ENCODE measurements around the gene STXBP4. TPM values are rescaled to one million over a fixed set of nuclear protein-coding genes. Genes with fewer than 3 reads are reported as not detected.

STXBP4 gene
- total RNA-seq, 1 experiment from 2014 or later: 12.0 TPM

DNA sequence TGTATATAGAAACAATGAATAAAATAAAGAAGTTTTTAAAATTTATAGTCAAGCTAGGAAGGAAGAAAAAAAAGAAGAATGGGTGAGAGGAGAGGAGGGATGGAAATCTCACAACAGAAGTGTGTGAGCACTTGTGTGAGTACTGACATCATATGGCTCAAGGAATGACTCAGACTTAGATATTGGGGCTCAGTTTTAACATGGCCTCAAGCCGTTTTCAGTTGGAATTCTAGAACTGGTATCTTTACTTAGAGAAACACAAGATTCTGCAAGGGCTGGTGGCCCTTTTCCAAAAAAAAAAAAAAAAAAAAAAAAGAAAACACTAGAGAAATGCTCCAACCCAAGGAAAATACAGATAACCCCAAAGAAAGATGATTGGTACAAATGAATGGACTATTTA lies 55.1 kb downstream of the STXBP4 start:
- no peak for DNase-seq (ENCODE audit: low spot score)
- ChIA-PET CTCF (no interaction called here), POLR2A (no interaction called here)
- Mint-ChIP-seq H3K36me3 (no peaks in the 10 kb centered on the region), H3K27me3 (ENCODE audit: low read depth) (no peaks in the 10 kb centered on the region), H3K9me3 (0 out of 2 replicates have a peak, but pooled peaks cover 3% of the 10 kb centered on the region), H3K27ac (no peak overlapping the region), H3K4me3 (no peak overlapping the region), H3K4me1 (peaks cover under 1% of the 10 kb centered on the region; the same call in 1 of the 2 replicates)
- no peak for TF ChIP-seq JAZF1 (CRISPR knock-in tag; IDR thresholded peaks at IDR 0.05)
- no peak for ATAC-seq

DNA sequence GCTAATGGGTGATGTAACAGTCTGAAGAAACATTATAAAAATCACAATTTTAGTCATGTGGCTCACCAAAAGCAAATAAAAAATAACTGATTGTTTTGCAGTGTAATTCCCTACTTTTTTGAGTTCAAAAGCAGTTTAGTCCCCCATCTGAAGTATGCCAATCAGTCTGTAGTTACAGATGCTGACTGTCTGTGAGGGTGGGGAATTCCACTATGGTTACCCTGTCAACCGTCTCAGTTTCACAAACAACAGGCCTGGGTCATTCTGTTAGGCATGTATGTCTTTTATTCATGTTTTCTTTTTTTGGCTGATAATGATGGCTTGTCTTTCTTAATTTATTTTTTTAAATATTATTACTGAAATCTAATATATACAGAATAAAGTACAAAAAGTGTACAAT lies 69.3 kb downstream of the STXBP4 start:
- Mint-ChIP-seq H3K27ac (no peak overlapping the region), H3K9me3 (no peaks in the 10 kb centered on the region), H3K4me3 (no peak overlapping the region), H3K36me3 (peaks cover under 1% of the 10 kb centered on the region; the same call in 1 of the 2 replicates), H3K4me1 (no peaks in the 10 kb centered on the region), H3K27me3 (ENCODE audit: low read depth) (no peaks in the 10 kb centered on the region)
- ChIA-PET POLR2A (no interaction called here), CTCF (no interaction called here)
- no peak for ATAC-seq
- TF ChIP-seq TP53 (CRISPR knock-in tag; IDR thresholded peaks at IDR 0.05) (no peak), FOXJ3 (CRISPR knock-in tag; IDR thresholded peaks at IDR 0.05; ENCODE audit: borderline replicate concordance) (no peak), ZNF121 (CRISPR knock-in tag; IDR thresholded peaks at IDR 0.05) (no peak), CREM (CRISPR knock-in tag; IDR thresholded peaks at IDR 0.05) (no peak), ETV6 (CRISPR knock-in tag; IDR thresholded peaks at IDR 0.05) (no peak), ZNF416 (CRISPR knock-in tag; IDR thresholded peaks at IDR 0.05) (no peak), FOXP1 (CRISPR knock-in tag; IDR thresholded peaks at IDR 0.05; ENCODE audit: borderline replicate concordance) (no peak), GRHL2 (CRISPR knock-in tag; IDR thresholded peaks at IDR 0.05; ENCODE audit: insufficient replicate concordance, severe bottlenecking) (no peak), MYBL2 (CRISPR knock-in tag; IDR thresholded peaks at IDR 0.05) (no peak), OVOL2 (CRISPR knock-in tag; IDR thresholded peaks at IDR 0.05; ENCODE audit: borderline replicate concordance) (no peak), MXD4 (CRISPR knock-in tag; IDR thresholded peaks at IDR 0.05; ENCODE audit: borderline replicate concordance) (no peak)
- TF ChIP-seq, protein P1, sequence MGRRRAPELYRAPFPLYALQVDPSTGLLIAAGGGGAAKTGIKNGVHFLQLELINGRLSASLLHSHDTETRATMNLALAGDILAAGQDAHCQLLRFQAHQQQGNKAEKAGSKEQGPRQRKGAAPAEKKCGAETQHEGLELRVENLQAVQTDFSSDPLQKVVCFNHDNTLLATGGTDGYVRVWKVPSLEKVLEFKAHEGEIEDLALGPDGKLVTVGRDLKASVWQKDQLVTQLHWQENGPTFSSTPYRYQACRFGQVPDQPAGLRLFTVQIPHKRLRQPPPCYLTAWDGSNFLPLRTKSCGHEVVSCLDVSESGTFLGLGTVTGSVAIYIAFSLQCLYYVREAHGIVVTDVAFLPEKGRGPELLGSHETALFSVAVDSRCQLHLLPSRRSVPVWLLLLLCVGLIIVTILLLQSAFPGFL (CRISPR knock-in tag; IDR thresholded peaks at IDR 0.05; ENCODE audit: borderline replicate concordance): no peak
- TF ChIP-seq, protein P2, sequence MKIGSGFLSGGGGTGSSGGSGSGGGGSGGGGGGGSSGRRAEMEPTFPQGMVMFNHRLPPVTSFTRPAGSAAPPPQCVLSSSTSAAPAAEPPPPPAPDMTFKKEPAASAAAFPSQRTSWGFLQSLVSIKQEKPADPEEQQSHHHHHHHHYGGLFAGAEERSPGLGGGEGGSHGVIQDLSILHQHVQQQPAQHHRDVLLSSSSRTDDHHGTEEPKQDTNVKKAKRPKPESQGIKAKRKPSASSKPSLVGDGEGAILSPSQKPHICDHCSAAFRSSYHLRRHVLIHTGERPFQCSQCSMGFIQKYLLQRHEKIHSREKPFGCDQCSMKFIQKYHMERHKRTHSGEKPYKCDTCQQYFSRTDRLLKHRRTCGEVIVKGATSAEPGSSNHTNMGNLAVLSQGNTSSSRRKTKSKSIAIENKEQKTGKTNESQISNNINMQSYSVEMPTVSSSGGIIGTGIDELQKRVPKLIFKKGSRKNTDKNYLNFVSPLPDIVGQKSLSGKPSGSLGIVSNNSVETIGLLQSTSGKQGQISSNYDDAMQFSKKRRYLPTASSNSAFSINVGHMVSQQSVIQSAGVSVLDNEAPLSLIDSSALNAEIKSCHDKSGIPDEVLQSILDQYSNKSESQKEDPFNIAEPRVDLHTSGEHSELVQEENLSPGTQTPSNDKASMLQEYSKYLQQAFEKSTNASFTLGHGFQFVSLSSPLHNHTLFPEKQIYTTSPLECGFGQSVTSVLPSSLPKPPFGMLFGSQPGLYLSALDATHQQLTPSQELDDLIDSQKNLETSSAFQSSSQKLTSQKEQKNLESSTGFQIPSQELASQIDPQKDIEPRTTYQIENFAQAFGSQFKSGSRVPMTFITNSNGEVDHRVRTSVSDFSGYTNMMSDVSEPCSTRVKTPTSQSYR (CRISPR knock-in tag; IDR thresholded peaks at IDR 0.05): no peak
- TF ChIP-seq, protein P3, sequence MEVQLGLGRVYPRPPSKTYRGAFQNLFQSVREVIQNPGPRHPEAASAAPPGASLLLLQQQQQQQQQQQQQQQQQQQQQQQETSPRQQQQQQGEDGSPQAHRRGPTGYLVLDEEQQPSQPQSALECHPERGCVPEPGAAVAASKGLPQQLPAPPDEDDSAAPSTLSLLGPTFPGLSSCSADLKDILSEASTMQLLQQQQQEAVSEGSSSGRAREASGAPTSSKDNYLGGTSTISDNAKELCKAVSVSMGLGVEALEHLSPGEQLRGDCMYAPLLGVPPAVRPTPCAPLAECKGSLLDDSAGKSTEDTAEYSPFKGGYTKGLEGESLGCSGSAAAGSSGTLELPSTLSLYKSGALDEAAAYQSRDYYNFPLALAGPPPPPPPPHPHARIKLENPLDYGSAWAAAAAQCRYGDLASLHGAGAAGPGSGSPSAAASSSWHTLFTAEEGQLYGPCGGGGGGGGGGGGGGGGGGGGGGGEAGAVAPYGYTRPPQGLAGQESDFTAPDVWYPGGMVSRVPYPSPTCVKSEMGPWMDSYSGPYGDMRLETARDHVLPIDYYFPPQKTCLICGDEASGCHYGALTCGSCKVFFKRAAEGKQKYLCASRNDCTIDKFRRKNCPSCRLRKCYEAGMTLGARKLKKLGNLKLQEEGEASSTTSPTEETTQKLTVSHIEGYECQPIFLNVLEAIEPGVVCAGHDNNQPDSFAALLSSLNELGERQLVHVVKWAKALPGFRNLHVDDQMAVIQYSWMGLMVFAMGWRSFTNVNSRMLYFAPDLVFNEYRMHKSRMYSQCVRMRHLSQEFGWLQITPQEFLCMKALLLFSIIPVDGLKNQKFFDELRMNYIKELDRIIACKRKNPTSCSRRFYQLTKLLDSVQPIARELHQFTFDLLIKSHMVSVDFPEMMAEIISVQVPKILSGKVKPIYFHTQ (CRISPR knock-in tag; IDR thresholded peaks at IDR 0.05): no peak
- TF ChIP-seq, protein P4, sequence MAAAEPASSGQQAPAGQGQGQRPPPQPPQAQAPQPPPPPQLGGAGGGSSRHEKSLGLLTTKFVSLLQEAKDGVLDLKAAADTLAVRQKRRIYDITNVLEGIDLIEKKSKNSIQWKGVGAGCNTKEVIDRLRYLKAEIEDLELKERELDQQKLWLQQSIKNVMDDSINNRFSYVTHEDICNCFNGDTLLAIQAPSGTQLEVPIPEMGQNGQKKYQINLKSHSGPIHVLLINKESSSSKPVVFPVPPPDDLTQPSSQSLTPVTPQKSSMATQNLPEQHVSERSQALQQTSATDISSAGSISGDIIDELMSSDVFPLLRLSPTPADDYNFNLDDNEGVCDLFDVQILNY (CRISPR knock-in tag; IDR thresholded peaks at IDR 0.05): no peak
- TF ChIP-seq, protein P5, sequence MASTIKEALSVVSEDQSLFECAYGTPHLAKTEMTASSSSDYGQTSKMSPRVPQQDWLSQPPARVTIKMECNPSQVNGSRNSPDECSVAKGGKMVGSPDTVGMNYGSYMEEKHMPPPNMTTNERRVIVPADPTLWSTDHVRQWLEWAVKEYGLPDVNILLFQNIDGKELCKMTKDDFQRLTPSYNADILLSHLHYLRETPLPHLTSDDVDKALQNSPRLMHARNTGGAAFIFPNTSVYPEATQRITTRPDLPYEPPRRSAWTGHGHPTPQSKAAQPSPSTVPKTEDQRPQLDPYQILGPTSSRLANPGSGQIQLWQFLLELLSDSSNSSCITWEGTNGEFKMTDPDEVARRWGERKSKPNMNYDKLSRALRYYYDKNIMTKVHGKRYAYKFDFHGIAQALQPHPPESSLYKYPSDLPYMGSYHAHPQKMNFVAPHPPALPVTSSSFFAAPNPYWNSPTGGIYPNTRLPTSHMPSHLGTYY (CRISPR knock-in tag; IDR thresholded peaks at IDR 0.05): no peak
- TF ChIP-seq, protein P6, sequence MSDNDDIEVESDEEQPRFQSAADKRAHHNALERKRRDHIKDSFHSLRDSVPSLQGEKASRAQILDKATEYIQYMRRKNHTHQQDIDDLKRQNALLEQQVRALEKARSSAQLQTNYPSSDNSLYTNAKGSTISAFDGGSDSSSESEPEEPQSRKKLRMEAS (CRISPR knock-in tag; IDR thresholded peaks at IDR 0.05): no peak
- TF ChIP-seq, protein P7, sequence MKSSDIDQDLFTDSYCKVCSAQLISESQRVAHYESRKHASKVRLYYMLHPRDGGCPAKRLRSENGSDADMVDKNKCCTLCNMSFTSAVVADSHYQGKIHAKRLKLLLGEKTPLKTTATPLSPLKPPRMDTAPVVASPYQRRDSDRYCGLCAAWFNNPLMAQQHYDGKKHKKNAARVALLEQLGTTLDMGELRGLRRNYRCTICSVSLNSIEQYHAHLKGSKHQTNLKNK (CRISPR knock-in tag; IDR thresholded peaks at IDR 0.05): no peak
- TF ChIP-seq, protein P8, sequence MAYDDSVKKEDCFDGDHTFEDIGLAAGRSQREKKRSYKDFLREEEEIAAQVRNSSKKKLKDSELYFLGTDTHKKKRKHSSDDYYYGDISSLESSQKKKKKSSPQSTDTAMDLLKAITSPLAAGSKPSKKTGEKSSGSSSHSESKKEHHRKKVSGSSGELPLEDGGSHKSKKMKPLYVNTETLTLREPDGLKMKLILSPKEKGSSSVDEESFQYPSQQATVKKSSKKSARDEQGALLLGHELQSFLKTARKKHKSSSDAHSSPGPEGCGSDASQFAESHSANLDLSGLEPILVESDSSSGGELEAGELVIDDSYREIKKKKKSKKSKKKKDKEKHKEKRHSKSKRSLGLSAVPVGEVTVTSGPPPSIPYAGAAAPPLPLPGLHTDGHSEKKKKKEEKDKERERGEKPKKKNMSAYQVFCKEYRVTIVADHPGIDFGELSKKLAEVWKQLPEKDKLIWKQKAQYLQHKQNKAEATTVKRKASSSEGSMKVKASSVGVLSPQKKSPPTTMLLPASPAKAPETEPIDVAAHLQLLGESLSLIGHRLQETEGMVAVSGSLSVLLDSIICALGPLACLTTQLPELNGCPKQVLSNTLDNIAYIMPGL (CRISPR knock-in tag; IDR thresholded peaks at IDR 0.05): no peak
- TF ChIP-seq, protein P9, sequence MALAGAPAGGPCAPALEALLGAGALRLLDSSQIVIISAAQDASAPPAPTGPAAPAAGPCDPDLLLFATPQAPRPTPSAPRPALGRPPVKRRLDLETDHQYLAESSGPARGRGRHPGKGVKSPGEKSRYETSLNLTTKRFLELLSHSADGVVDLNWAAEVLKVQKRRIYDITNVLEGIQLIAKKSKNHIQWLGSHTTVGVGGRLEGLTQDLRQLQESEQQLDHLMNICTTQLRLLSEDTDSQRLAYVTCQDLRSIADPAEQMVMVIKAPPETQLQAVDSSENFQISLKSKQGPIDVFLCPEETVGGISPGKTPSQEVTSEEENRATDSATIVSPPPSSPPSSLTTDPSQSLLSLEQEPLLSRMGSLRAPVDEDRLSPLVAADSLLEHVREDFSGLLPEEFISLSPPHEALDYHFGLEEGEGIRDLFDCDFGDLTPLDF (CRISPR knock-in tag; IDR thresholded peaks at IDR 0.05): no peak
- no peak for DNase-seq (ENCODE audit: low spot score)

All from WTC11 (cell line).